ENCODE data around the gene TIMP3. TPM values are rescaled to one million over a fixed set of nuclear protein-coding genes. Genes with fewer than 3 reads are reported as not detected.
A peak's percentile ranks its signal among the peaks of the same experiment; 100 is the strongest.
"Not testable (repeated sequence)": the region's sequence is repeated elsewhere in the genome, so short reads cannot be mapped to it uniquely, and the experiment has no call there.

TIMP3 gene
- total RNA-seq, 1 donor from 2014 or later = 11.5 TPM

GRCh38 chr22:32855045-32855756 is 53.7 kb downstream of the TIMP3 start:
- DNase-seq = no peak

DNA sequence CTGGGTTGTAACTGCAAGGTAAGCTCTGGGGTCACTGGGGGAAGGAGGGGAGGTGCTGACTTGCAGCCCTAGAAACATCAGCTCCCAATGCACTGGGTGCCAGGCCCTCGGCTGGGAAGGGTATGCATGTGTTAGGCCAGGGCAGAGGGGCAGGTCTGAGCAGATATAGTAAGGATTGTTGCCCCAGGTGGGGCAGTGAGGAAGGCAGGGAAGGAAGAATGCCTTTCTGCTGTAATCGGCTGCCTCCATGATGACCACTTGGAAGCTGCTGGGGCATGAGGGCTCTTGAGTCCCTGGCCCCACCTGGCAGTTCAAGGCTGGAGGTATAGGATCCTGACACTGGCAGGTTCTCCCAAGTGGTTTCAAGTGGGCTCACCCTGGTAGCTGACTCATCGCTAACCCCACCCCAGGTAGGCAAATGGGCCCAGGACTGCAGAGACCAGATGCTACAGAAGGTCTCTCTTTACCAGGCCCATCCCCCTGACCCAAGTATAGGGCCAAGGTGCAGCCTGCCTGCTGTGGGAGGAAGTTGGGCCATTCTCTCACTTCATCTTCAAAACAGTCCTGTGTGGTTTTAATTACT is 56.7 kb downstream of the TIMP3 start:
- no peak for DNase-seq

- DNase-seq = no peak
Measured at GRCh38 chr22:32858957-32859356, 57.5 kb downstream of the TIMP3 start.

- DNase-seq = no peak
Measured at GRCh38 chr22:32859743-32860142, 58.2 kb downstream of the TIMP3 start.

DNA sequence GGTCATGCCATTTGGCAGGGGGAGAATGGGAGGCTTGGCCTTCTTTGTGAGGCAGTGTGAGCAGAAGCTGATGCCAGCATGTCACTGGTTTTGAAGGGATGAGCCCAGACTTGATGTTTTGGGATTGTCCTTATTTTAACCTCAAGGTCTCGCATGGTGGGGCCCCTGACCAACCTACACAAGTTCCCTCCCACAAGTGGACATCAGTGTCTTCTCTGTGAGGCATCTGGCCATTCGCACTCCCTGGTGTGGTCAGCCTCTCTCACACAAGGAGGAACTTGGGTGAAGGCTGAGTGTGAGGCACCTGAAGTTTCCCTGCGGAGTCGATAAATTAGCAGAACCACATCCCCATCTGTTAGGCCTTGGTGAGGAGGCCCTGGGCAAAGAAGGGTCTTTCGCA is 59.8 kb downstream of the TIMP3 start:
- no peak for DNase-seq

GRCh38 chr22:32862083-32862482 is 60.6 kb downstream of the TIMP3 start:
- DNase-seq = no peak

DNA sequence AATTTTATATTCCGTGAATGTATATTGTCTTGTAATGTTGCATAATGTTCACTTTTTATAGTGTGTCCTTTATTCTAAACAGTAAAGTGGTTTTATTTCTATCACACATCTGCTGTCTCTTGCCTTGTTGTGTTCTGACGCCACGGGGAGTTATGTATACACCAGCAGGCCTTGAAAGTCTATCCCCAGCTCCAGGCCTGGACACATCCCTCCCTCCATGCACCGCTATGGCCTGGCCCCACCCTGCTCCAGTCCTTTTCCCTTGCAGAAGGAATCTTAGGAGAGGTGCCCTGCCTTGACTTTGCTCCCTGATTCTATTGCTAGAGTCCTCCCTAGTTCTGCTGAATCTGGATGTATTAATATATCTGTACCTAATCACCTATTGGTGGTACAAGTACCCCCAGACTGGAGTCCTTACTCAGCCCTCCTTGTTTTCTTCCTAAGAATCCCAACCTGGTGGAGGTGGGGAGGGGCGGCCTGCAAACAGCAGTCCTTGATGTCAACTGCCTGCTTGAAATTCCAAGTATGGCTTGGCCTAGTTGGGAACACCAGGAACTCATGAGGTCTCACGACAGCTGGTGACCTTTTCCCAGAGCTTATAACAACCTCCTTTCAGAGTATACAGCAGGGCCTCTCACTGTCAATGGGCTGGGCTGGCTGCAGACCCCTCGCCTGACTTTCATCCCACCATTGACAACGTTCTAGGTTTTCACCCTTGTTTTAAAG is 61.6 kb downstream of the TIMP3 start:
- DNase-seq = no peak

GRCh38 chr22:32864041-32864440 is 62.5 kb downstream of the TIMP3 start:
- DNase-seq = no peak

DNA sequence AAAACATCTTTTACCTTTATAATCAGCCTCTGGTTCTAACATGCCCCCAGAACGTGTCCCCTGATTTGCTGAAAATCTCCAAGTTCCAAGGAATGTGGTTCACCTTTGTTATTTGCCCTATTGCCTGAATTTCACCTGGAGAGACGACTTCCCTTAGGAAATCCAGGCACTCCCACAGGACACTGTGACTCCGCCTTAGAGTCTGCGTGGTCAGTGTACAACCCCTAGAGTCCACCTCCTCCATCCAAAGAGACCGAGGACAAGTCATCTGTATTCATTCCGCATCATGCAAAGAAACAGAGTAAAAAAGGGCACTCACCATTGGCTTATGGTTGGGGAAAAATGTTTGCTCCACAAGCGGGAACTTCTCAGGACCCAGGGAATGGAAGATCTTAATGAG is 63.1 kb downstream of the TIMP3 start:
- DNase-seq = no peak

DNA sequence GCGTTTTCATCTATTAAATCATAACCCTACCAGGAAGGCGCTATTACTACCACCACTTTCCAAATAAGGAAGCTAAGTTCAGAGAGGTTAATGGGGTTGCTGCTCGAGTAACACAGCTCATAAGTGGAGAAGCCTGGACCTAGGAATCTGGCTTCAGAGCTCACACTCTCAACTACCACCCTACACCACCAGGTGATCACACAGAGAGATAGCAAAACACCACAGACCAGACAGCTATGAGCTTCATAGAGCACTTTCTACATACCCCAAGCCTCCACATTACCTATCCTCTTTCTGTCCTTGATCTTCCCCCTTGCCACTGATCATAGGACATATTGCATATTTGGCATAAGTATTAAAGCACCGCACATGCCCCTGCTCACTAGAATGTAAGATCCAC is 65.4 kb downstream of the TIMP3 start:
- DNase-seq = no peak

DNA sequence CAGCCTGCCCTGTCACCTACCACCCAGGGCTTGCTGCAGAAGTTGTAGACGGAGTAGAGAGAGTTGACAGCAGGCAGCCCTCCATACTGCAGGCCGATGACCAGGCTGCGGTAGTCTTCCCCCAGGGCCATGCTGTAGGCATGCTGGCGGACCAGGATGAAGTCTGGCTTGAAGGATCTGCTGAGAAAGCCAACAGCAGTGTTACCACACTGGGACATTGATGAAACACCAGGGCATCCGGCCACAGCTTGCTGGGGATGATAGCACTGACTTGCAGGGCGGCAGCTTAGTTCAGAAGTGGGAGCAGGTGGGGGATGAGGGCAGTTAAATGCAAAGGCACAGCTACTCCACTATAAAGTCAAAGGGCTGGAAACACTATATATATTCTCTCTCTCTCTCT is 67.4 kb downstream of the TIMP3 start:
- DNase-seq = no peak

DNA sequence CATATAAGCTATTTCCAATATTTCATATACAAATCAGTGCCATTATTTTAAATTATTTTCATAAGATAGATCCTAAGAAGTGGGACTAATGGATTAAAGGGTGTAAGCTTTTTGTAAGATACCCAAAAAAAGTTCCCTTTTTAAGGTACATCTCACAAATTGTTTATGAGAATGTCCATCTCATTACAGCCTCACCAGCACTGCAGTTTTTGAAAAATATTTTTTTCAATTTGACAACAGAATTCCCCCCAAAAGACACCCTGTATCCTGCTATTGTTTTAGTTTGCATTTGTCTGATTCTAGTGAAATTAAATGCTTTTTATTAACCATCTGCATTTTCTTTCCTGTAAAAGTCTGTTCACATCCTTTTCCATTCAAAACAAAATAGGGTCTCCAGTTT is 69.0 kb downstream of the TIMP3 start:
- no peak for DNase-seq

- DNase-seq = not testable (repeated sequence)
Measured at GRCh38 chr22:32873604-32874003, 72.1 kb downstream of the TIMP3 start.

DNA sequence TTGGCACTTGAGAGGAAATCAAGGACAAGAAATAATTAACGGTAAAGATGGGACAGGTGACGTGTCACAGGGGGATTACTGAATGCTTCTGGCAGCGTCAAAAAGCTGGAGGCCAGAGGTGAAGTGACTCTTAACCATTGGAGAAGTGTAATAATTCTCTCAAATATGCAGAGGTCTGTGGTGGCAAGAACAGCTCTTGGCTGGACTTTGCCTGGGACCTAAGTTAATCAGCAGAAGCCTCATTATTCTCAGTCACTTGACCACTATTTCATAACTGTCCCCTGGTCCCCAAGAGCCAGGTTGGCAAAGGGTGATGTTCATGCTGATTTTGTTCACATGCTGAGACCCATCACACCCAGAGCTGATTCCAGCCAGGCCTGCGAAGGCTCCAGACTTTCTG is 72.9 kb downstream of the TIMP3 start:
- DNase-seq = no peak

GRCh38 chr22:32874976-32875375 is 73.5 kb downstream of the TIMP3 start:
- DNase-seq = no peak

GRCh38 chr22:32876516-32876915 is 75.0 kb downstream of the TIMP3 start:
- no peak for DNase-seq

GRCh38 chr22:32877196-32877595 is 75.7 kb downstream of the TIMP3 start:
- no peak for DNase-seq

- no peak for DNase-seq
Measured at GRCh38 chr22:32879550-32879949, 78.0 kb downstream of the TIMP3 start.

DNA sequence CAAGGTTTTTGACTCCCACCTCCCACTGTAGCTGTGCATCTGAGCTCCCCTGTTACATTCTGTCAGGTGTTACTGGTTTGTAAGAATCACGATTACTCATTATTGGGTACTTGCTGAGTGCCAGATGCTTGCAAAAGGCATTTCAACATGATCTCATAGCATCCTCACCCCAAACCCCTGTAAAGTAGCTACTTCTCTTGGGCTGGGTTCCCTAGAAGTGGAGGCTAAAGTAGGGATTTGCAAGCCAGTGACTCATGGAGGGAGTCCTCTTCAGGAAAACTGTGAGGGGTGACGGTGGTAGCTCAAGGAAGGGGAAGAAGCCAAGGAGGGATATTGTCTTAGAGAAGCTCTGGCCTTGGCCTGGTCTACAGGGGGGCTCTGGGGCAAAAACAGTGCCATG is 78.6 kb downstream of the TIMP3 start:
- no peak for DNase-seq

DNA sequence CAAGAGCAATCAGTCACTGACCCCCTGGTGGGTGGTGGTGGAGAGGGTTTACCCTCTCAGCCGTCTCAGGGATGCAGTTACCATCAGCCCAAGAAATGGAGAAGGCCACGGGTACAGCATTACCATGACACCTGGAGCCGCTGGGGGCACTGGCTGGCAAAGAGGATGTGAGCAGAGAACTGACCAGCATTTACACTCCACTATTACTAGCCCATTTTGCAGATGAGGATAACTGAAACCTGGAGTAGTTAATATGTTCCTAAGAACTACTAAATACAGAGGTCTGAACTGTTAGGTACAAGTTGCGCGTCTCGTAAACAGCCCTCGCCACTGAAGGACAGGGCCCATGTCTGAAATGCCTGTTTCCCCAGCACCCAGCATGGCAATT is 79.0 kb downstream of the TIMP3 start:
- no peak for DNase-seq

DNA sequence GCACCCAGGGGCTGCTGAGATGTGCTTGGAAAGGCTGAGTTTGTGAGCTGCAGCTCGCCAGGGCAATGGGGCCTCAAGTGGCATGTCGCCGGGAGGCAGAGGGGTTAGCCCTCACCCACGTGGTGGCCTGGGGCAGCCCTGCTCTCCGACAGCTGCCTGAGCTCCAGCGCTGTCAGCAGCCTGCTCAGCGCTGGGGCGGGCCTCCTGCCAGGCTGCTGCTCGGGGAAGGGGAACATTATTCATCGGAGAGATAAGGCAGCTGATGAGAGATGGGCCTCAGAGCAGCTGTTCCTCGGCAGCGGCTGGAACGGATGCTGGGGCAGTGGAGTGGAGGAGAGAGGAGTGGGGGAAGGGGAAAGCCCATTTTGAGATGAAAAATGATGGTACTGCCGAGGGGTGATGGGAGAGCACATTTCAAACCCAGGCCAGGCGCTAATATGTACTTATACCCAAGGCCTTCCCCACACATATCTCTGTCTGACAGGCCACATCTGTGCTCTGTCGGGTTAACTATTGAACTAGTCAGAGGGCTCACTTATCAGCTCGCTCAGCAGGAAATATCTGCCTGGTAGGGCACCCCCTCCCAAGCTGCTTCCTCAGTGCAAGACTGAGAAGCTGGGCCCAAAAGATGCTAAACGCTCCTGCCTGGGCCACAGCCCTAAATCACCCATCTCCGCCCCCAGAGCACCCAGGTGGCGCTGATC is 79.5 kb downstream of the TIMP3 start:
- peak; percentile 40 for DNase-seq

DNA sequence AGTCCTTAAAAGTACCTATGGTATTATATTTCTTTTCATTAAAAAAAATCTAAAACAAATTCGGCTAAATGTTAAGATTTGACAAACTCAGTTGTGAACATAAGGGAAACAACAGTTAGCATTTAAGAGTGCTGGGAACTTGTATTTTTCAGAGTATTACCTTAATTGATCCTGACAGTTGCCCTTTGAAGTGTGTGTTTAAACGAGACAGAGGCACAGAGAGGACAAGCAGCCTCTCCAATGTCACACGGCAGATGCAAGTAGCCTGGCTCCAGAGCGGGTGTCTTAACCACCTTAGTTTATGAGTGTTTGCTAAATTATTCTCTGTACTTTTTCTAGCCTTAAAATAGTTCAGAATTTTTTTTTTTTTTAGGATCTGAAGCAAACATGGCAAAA is 80.9 kb downstream of the TIMP3 start:
- no peak for DNase-seq
